ENCODE results near the gene DOCK3.

- TF ChIP-seq, protein P1, sequence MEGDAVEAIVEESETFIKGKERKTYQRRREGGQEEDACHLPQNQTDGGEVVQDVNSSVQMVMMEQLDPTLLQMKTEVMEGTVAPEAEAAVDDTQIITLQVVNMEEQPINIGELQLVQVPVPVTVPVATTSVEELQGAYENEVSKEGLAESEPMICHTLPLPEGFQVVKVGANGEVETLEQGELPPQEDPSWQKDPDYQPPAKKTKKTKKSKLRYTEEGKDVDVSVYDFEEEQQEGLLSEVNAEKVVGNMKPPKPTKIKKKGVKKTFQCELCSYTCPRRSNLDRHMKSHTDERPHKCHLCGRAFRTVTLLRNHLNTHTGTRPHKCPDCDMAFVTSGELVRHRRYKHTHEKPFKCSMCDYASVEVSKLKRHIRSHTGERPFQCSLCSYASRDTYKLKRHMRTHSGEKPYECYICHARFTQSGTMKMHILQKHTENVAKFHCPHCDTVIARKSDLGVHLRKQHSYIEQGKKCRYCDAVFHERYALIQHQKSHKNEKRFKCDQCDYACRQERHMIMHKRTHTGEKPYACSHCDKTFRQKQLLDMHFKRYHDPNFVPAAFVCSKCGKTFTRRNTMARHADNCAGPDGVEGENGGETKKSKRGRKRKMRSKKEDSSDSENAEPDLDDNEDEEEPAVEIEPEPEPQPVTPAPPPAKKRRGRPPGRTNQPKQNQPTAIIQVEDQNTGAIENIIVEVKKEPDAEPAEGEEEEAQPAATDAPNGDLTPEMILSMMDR (IDR thresholded peaks at IDR 0.05; ENCODE audit: poor library complexity, severe bottlenecking) = no peak
- TF ChIP-seq SMC3 (conservative IDR thresholded peaks at IDR 0.05; ENCODE audit: poor library complexity) = no peak
- no peak for TF ChIP-seq EP300 (conservative IDR thresholded peaks at IDR 0.05; ENCODE audit: poor library complexity, severe bottlenecking)
- TF ChIP-seq, protein P2, sequence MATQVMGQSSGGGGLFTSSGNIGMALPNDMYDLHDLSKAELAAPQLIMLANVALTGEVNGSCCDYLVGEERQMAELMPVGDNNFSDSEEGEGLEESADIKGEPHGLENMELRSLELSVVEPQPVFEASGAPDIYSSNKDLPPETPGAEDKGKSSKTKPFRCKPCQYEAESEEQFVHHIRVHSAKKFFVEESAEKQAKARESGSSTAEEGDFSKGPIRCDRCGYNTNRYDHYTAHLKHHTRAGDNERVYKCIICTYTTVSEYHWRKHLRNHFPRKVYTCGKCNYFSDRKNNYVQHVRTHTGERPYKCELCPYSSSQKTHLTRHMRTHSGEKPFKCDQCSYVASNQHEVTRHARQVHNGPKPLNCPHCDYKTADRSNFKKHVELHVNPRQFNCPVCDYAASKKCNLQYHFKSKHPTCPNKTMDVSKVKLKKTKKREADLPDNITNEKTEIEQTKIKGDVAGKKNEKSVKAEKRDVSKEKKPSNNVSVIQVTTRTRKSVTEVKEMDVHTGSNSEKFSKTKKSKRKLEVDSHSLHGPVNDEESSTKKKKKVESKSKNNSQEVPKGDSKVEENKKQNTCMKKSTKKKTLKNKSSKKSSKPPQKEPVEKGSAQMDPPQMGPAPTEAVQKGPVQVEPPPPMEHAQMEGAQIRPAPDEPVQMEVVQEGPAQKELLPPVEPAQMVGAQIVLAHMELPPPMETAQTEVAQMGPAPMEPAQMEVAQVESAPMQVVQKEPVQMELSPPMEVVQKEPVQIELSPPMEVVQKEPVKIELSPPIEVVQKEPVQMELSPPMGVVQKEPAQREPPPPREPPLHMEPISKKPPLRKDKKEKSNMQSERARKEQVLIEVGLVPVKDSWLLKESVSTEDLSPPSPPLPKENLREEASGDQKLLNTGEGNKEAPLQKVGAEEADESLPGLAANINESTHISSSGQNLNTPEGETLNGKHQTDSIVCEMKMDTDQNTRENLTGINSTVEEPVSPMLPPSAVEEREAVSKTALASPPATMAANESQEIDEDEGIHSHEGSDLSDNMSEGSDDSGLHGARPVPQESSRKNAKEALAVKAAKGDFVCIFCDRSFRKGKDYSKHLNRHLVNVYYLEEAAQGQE (IDR thresholded peaks at IDR 0.05; ENCODE audit: borderline replicate concordance) = no peak
- TF ChIP-seq POLR2AphosphoS5 (IDR thresholded peaks at IDR 0.05) = no peak
- no peak for TF ChIP-seq MXI1 (conservative IDR thresholded peaks at IDR 0.05; ENCODE audit: poor library complexity, severe bottlenecking)
- no peak for TF ChIP-seq TAF1 (IDR thresholded peaks at IDR 0.05; ENCODE audit: low read depth)
These were observed 704.0 kb downstream of the DOCK3 start for GRCh38 chr3:51378726-51379125.

Measured in neural cell (in vitro differentiated cells).